Measurements from ENCODE around the gene TWF1.

DNA sequence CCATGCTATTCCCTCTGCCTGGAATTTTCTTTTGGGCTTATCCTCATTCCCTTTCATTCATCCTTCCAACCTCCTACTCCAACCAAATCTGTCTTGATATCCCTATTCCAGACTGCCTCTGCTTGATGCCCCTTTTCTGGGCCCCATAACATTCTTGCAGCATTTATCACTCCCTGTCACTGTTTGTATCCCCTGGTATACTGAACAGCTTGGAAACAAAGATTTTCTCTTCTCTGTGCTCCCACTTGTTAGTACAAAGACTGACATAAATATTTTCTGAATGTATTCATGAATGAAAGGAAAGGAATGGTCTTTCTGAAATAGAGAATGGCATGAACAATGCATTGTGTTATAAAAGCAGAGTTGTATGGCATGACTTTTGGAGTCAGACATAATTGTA, 39.8 kb downstream of the TWF1 start:
- TF ChIP-seq EZH2phosphoT487 (IDR thresholded peaks at IDR 0.05; ENCODE audit: insufficient read depth, low read depth): no peak
- TF ChIP-seq EZH2 (IDR thresholded peaks at IDR 0.05; ENCODE audit: insufficient read depth, poor library complexity, severe bottlenecking): no peak

Data from GM23248 (cell line).